Neural progenitor cell (in vitro differentiated cells): ENCODE measurements around the gene LAD1. TPM values are rescaled to one million over a fixed set of nuclear protein-coding genes. Genes with fewer than 3 reads are reported as not detected.

Source experiments
- DNase-seq: peaks from one replicate; pipeline ENCODE4 v3.0.0-alpha.2; 2016; ENCODE audit warnings: low spot score
- H2AFZ ChIP-seq: fragments of 200-600 bp; sonication (generic); replicated peaks from 2 replicates; pipeline ENCODE4 v1.6.1; 2016; ENCODE audit warnings: antibody characterized with exemption
- H3F3A ChIP-seq: fragments of 200-600 bp; sonication (generic); 2 replicates; pipeline ENCODE4 v1.6.1; 2016; ENCODE audit warnings: antibody characterized with exemption, low read depth
- H3K27ac ChIP-seq: fragments of 200-600 bp; sonication (generic); 2 replicates; pipeline ENCODE4 v1.5.1; 2016; ENCODE audit warnings: mild to moderate bottlenecking
- H3K27me3 ChIP-seq: fragments of 200-600 bp; sonication (generic); 2 replicates; pipeline ENCODE4 v1.6.1; 2016; ENCODE audit warnings: mild to moderate bottlenecking, moderate library complexity
- H3K36me3 ChIP-seq: fragments of 200-600 bp; sonication (generic); 2 replicates; pipeline ENCODE4 v1.5.1; 2016
- H3K4me1 ChIP-seq: fragments of 200-600 bp; sonication (generic); 2 replicates; pipeline ENCODE4 v1.6.1; 2016; ENCODE audit warnings: mixed run types
- H3K4me2 ChIP-seq: fragments of 200-600 bp; sonication (generic); 2 replicates; pipeline ENCODE4 v1.6.1; 2016
- H3K4me3 ChIP-seq: fragments of 200-600 bp; sonication (generic); 2 replicates; pipeline ENCODE4 v1.5.1; 2016
- H3K79me2 ChIP-seq: fragments of 200-600 bp; sonication (generic); 2 replicates; pipeline ENCODE4 v1.6.1; 2016; ENCODE audit warnings: low read depth
- H3K9ac ChIP-seq: fragments of 200-600 bp; sonication (generic); 2 replicates; pipeline ENCODE4 v1.6.1; 2016
- H3K9me3 ChIP-seq: fragments of 200-600 bp; sonication (generic); 2 replicates; pipeline ENCODE4 v1.5.1; 2016; ENCODE audit warnings: low read depth
- H4K20me1 ChIP-seq: fragments of 200-600 bp; sonication (generic); 2 replicates; pipeline ENCODE4 v1.6.1; 2016; ENCODE audit warnings: low read depth
- H3K27ac Mint-ChIP-seq: 3 replicates; pipeline ENCODE4 v1.8.0; 2021; ENCODE audit warnings: mixed read lengths
- H3K27me3 Mint-ChIP-seq: 2 replicates; pipeline ENCODE4 v1.8.0; 2022; ENCODE audit warnings: low read depth, mild to moderate bottlenecking, inconsistent platforms, moderate library complexity, mixed read lengths; ENCODE audit not compliant: insufficient read depth
- H3K36me3 Mint-ChIP-seq: 3 replicates; pipeline ENCODE4 v1.8.0; 2021; ENCODE audit warnings: mixed read lengths
- H3K4me1 Mint-ChIP-seq: 3 replicates; pipeline ENCODE4 v1.8.0; 2021; ENCODE audit warnings: mixed read lengths
- H3K4me3 Mint-ChIP-seq: 3 replicates; pipeline ENCODE4 v1.8.0; 2021; ENCODE audit warnings: mild to moderate bottlenecking, moderate library complexity, mixed read lengths
- H3K9me3 Mint-ChIP-seq: 3 replicates; pipeline ENCODE4 v1.8.0; 2020; ENCODE audit warnings: mixed read lengths
- EZH2 ChIP-seq: fragments of 200-600 bp; sonication (generic); IDR thresholded peaks from 2 replicates; pipeline ENCODE4 v1.6.1; 2017; ENCODE audit warnings: antibody characterized with exemption, mild to moderate bottlenecking, moderate library complexity
- EZH2phosphoT487 ChIP-seq: fragments of 200-600 bp; sonication (generic); IDR thresholded peaks from 2 replicates; pipeline ENCODE4 v1.6.1; 2017; ENCODE audit warnings: antibody characterized with exemption
- total RNA-seq: library from RNA; depleted of rRNA; stranded (reverse); fragments of >200 nt; gene quantifications from 2 replicates; pipeline ENCODE4 v1.2.3, GENCODE V29; 2015; ENCODE audit warnings: low replicate concordance
- TF ChIP-seq, protein P1 (sequence below): fragments of 200-600 bp; sonication (generic); IDR thresholded peaks from 2 replicates; pipeline ENCODE4 v1.5.1; 2017; ENCODE audit warnings: antibody characterized with exemption, mild to moderate bottlenecking

Gene LAD1
- total RNA-seq, 1 donor from 2014 or later, result not detected

- H3K9me3 ChIP-seq, result no peaks in the 10 kb centered on the region
- Mint-ChIP-seq H3K4me1 (peaks cover 30% of the 10 kb centered on the region), H3K4me3 (no peak overlapping the region), H3K27me3 (peaks cover 7% of the 10 kb centered on the region), H3K9me3 (no peaks in the 10 kb centered on the region), H3K27ac (no peak overlapping the region), H3K36me3 (no peaks in the 10 kb centered on the region)
- TF ChIP-seq, protein P1, sequence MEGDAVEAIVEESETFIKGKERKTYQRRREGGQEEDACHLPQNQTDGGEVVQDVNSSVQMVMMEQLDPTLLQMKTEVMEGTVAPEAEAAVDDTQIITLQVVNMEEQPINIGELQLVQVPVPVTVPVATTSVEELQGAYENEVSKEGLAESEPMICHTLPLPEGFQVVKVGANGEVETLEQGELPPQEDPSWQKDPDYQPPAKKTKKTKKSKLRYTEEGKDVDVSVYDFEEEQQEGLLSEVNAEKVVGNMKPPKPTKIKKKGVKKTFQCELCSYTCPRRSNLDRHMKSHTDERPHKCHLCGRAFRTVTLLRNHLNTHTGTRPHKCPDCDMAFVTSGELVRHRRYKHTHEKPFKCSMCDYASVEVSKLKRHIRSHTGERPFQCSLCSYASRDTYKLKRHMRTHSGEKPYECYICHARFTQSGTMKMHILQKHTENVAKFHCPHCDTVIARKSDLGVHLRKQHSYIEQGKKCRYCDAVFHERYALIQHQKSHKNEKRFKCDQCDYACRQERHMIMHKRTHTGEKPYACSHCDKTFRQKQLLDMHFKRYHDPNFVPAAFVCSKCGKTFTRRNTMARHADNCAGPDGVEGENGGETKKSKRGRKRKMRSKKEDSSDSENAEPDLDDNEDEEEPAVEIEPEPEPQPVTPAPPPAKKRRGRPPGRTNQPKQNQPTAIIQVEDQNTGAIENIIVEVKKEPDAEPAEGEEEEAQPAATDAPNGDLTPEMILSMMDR, result no peak
- TF ChIP-seq EZH2phosphoT487 (no peak), EZH2 (no peak)
- H3K4me3 ChIP-seq, result no peak overlapping the region
- no peaks in the 10 kb centered on the region for H4K20me1 ChIP-seq
- no peak overlapping the region for H3K4me2 ChIP-seq
- no peaks in the 10 kb centered on the region for H3K36me3 ChIP-seq
- H3K4me1 ChIP-seq, result peaks cover 12% of the 10 kb centered on the region
- H3K79me2 ChIP-seq, result no peaks in the 10 kb centered on the region
- no peak overlapping the region for H3K9ac ChIP-seq
- no peaks in the 10 kb centered on the region for H3F3A ChIP-seq
- H2AFZ ChIP-seq, result no peak overlapping the region
- DNase-seq, result no peak
- H3K27me3 ChIP-seq, result no peaks in the 10 kb centered on the region
- no peak overlapping the region for H3K27ac ChIP-seq
Measured at GRCh38 chr1:201418461-201418860, 19.3 kb upstream of the LAD1 start.

DNA sequence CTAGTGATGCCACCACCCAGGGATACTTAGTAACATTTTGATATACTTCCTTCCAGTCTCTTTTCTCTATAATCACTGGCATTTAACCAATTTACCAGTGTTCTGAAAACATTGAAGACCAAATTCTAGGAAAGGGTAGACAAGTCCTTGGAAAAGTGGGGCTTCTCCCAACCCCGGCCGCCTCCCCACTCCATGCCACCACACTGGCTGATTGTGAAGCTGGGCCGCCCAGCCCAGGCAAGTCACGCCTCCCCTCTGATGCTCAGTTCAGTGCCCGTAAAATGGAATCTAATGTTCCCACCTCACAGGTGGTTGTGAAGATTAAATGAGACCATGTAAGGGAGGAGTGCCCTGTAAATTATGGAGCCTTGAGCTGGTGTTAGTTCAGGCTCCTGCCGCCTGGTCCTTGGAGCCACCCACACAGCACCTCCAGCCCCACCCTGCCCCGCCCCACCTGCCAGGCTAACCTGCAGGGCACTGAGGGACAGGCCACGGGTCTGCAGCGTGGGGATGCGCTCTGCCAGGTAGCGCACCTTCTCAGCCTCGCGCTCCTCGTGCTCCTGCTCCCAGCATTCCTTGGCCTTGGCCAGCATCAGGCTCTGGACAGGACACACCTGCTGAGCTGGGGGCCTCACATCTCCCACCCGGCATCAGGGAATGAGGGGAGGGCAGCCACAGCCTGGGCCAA lies 15.1 kb upstream of the LAD1 start:
- TF ChIP-seq EZH2phosphoT487 (no peak), EZH2 (no peak)
- TF ChIP-seq, protein P1, result no peak
- Histone ChIP-seq H3K9ac (no peak overlapping the region), H4K20me1 (no peaks in the 10 kb centered on the region), H3F3A (no peaks in the 10 kb centered on the region), H3K79me2 (no peaks in the 10 kb centered on the region), H2AFZ (no peak overlapping the region), H3K27me3 (no peaks in the 10 kb centered on the region), H3K36me3 (no peaks in the 10 kb centered on the region), H3K4me2 (no peak overlapping the region), H3K9me3 (no peaks in the 10 kb centered on the region), H3K4me1 (no peaks in the 10 kb centered on the region), H3K27ac (no peak overlapping the region), H3K4me3 (no peak overlapping the region)
- DNase-seq, result no peak
- H3K36me3 Mint-ChIP-seq, result no peaks in the 10 kb centered on the region
- no peak overlapping the region for H3K27ac Mint-ChIP-seq
- H3K4me1 Mint-ChIP-seq, result peaks cover 5% of the 10 kb centered on the region
- no peaks in the 10 kb centered on the region for H3K9me3 Mint-ChIP-seq
- H3K27me3 Mint-ChIP-seq, result peaks cover 5% of the 10 kb centered on the region
- no peak overlapping the region for H3K4me3 Mint-ChIP-seq

DNA sequence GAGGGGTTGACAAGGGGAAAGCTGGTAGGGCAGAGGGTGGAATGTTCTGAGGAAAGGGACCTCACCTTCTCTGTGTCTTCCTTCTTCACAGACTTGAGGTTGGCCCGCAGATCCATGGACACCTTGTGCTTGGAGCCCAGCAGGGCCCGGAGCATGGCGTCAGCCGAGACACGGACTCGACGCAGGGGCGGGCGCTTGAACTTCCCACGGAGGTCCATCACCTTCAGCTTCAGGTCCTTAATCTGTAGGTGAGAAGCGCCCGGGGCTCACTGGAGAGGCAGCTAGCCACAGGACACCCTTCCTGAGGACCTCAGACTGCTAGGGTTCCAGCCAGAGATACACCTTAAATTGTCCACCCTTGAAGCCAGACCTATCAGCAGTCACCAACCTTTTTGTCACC lies 12.2 kb upstream of the LAD1 start:
- H3K27ac ChIP-seq, result no peak overlapping the region
- Mint-ChIP-seq H3K27me3 (no peaks in the 10 kb centered on the region), H3K9me3 (no peaks in the 10 kb centered on the region)

More for the DNA sequence above, 12.2 kb upstream of the LAD1 start:
- H3K36me3 Mint-ChIP-seq, result no peaks in the 10 kb centered on the region
- no peaks in the 10 kb centered on the region for H3K9me3 ChIP-seq
- TF ChIP-seq EZH2 (no peak), EZH2phosphoT487 (no peak)
- TF ChIP-seq, protein P1, result no peak
- peaks cover 11% of the 10 kb centered on the region for H3K4me1 Mint-ChIP-seq
- no peak overlapping the region for H3K4me3 ChIP-seq
- no peak overlapping the region for H2AFZ ChIP-seq
- no peak overlapping the region for H3K9ac ChIP-seq
- peaks cover 3% of the 10 kb centered on the region for H3K4me1 ChIP-seq
- no peak overlapping the region for H3K27ac Mint-ChIP-seq
- DNase-seq, result no peak
- no peaks in the 10 kb centered on the region for H3K27me3 ChIP-seq
- no peaks in the 10 kb centered on the region for H3K36me3 ChIP-seq
- no peak overlapping the region for H3K4me3 Mint-ChIP-seq
- H3K79me2 ChIP-seq, result no peaks in the 10 kb centered on the region
- no peaks in the 10 kb centered on the region for H4K20me1 ChIP-seq
- H3K4me2 ChIP-seq, result no peak overlapping the region
- no peaks in the 10 kb centered on the region for H3F3A ChIP-seq
